GM21825 (cell line): ENCODE measurements around the gene SMAD7.
A peak's percentile ranks its signal among the peaks of the same experiment; 100 is the strongest.

Experiments used
- ATAC-seq: cut with Tn5 transposase; IDR thresholded peaks from one replicate; pipeline ENCODE4 v1.9.1; 2021; ENCODE audit warnings: mild to moderate bottlenecking, moderate library complexity; ENCODE audit not compliant: unreplicated experiment

Gene SMAD7

DNA sequence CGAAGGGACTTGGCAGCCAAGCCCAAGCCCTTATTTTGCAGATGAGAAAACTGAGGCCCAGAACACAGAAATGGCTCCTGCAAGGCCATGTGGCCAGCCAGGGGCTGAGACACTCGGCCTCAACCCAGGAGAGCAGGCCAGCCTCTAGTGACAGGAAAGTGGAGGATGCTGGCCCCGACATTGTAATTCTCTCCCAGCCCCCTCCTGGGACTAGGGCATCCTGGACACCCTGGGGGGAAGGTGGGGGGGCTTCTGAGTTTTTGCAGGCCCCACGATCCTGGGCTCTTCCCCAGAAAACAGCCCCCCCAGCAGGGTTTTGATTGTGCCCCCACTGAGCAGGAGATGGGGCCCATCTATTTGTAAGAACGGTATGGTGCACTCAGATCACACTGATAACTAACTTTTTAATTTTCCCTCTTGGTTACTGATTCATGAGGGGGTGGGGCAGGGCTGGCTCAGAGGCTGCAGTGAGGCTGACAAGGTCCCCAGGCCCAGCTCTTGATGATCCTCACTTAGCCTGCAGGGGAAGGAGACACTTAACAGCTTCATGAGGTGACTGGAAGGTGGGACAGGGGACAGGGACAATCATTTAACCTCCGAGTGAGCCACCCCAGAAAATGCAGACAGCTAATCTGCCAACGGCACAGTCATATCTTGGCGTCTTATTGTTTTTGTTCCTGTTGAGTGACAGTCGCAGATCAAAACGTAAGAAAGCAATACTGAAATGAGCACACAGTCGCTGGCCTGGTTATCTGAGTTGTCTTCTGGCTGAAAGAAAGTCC, 18.9 kb downstream of the SMAD7 start:
- ATAC-seq, result no peak

GRCh38 chr18:48930926-48931325, 19.8 kb downstream of the SMAD7 start:
- no peak for ATAC-seq

- ATAC-seq, result no peak
Observed at GRCh38 chr18:48929941-48930713, 20.6 kb downstream of the SMAD7 start.

DNA sequence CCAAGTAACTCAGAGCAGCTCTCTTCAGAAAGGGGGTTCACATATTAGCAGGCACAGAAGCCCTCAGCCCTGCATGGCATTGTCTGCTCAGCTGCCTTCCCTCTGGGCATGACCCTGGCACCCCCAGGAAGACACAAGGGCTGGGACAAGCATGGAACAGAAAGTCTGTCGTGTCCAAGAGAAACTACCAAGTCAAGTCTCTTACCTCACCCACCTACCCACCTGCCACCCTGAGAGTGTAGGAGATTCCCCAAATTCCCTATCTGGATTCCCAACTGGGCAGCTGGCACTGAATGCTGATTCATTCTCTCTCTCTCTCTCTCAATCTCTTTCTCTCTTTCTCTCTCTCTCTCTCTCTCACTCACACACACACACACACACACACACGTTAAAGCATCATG, 21.6 kb downstream of the SMAD7 start:
- no peak for ATAC-seq

- peak; percentile 54 for ATAC-seq
Observed at GRCh38 chr18:48928787-48929186, 22.0 kb downstream of the SMAD7 start.

- no peak for ATAC-seq
Observed at GRCh38 chr18:48927286-48928080, 23.3 kb downstream of the SMAD7 start.

GRCh38 chr18:48926420-48926857, 24.3 kb downstream of the SMAD7 start:
- no peak for ATAC-seq

GRCh38 chr18:48925491-48925780, 25.3 kb downstream of the SMAD7 start:
- ATAC-seq, result no peak

GRCh38 chr18:48924630-48925490, 25.9 kb downstream of the SMAD7 start:
- no peak for ATAC-seq

DNA sequence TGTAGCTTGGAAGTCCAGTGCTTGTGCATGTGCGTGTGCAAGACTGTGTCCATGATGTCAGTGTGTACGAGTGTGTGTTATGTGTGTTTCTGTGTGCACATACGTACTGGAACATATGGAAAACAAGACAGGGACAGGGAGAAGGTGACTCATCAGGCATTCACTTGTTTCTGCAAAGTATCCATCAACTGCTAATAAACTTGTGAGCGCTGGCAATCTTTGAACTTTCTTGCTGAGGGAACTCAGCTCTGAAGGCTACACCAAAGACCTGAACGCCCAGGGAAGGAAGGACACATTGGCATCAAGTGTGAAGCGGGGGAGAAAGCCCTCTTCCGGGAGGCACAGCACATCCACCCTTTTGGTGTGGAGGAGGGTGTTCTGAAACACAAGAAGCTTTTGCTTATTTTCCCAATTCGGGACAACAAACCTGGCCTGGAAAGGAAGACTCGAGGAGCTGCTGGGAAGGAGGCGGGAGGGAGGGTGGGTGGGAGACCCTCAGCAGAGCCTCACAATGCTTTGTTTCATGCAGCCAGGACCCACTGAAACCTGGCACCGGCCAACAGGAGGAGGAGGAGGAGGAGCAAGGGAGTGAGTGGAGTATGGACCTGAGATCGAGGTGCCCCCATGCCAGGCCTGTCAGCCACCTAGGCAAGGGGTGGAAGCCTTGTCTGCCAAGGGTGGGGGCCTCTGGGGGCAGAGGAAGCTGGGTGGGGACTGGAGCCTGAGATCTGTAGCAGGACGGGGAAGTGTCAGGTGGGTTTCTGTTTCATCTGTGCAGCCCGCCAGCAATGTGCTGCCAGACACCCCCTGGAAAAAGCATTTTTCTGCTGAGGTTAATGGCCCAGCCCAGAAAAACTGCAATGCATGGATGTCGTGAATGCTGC, 26.8 kb downstream of the SMAD7 start:
- ATAC-seq, result peak; percentile 35

DNA sequence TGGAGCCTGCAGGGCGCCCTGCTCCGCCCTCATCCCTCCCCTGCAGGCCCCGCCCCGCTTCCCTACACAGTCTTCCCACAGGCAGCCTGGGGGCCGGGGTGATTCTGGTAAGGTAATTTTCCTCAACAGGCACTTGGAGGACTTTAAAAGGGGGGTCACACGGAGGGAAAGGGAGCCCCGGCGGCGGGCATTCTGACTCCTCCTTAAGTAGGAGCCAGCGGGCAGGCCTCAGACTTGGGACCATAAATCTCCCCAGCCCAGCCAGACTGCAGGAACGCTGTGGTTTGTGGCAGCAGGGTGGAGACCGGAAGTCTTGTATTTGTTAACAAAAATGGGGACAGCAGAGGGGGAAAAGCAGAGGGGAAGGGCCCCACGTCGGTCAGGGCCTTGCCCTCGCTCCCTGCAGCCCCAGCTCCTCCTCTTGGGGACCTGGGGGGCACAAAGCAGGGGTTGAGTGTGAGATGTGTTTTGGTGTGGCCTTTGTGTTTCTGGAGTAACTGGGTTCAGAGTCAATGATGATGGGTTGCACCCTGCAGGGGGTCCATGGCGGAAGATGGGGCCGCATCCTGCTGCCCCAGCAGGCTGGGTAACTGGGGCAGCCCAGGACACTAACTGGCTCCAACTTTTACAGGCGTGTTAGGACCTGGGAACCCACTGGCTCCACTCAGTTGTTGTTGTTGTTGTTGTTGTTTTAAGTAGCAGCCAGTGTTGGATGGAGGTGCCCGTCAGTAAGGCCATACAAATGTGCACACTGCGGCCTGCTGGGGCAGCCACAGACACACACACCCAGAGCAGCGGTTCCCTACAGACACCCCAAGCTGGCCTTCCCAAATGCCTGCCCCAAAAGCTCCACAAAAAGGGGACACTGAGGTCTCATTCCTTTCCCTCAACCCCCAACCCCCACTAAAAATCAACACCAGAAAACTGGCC, 27.7 kb downstream of the SMAD7 start:
- no peak for ATAC-seq

DNA sequence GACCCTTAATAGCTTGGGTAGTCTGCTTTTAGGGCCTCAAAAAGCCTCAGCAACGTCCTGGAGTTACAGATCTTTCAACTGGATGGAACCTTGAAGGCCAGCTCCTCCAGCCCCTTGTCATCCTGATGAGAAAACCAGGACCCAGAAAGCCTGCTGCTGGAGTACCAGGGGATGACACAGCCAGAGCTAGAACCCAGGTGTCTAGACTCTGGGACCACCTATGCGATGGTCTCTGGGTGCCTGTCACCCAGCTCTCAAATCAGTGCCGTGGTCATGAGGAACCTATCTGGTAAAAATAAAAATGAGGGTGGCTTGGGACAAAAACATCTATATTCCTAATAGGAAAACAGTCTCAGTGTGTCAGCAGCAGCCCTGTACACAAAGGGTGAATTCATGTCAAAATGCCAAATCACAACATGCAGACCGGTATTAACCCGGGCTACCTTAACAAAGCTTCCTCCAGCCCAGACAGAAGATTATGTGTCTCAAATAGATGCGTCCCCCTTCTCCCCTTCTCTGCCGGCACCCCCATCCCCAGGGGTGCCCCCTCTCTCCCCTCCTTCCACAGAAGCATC, 28.5 kb downstream of the SMAD7 start:
- no peak for ATAC-seq

DNA sequence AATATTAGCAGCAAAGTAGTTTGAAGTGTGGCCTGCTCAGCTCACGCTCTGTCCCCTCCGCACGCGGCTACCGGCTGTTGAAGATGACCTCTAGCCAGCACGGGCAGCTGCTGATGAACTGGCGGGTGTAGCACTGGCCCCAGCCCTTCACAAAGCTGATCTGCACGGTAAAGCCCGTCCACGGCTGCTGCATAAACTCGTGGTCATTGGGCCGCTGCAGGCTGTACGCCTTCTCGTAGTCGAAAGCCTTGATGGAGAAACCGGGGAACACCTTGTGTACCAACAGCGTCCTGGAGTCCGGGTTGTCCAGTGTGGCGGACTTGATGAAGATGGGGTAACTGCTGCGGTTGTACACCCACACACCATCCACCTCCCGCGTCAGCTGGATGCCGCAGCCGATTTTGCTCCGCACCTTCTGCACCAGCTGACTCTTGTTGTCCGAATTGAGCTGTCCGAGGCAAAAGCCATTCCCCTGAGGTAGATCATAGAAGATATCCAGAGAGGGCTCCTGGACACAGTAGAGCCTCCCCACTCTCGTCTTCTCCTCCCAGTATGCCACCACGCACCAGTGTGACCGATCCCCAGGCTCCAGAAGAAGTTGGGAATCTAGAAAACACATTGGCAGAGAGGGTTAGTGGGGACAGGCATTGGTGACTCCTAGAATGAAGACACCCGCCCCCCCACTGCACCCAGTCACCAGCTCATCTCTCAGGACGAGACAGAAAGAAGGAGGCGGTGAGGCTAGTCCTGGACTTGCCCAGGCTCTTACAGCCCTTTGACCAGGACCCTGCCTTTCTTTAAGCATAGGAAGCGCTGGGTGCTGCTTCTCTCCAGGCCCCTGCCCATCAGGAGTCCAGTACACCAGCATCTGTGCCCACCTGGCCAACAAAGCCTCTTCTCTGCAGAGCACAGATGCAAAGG, 29.2 kb downstream of the SMAD7 start:
- no peak for ATAC-seq

DNA sequence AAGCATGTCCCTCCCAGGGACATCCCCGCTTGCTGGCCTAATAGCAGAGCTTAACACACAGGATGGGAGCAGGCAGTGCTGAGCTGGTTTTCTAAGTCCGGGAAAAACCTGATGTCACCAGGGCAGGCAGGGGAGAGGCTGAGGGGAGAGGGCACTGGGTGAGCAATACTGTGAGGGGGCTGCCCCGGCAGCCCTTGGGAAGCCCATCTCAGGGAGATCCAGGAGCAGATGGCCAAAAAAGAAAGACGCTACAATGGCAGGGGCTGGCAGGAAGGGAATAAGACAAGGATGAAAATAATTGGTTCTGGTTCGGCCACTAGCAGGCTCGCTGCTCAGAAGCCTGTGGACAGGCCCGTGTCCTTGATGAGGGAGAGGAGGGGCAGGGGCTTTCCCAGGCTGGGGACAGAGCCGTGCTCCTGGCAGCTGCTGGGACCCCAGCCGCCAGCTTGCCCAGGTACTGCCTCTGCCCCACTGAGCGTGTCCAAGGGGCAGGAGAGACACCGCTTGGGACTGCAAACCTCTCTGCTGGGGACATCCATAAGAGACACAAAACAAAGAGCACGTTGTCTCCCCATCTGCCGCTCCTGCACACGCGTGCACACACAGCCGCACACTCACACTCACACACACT, 30.2 kb downstream of the SMAD7 start:
- ATAC-seq, result no peak

DNA sequence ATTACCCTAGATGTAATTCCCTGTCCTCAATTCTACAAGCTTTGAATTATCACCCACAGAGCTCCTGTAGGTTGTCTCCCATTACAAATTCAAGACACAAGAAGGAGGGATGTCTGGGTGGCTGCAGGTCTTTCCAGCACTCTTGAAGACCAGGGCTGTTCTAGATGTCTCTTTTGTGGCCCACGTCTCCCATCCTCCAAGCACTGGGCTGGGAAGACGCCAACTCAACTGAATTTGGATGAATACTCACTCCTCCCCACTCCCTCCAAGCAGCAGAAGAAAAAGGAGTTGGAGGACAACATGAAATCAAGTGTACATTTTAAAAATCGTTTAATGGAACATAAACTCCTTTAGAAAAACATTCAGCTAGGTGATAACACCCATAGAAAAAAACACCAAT, 31.2 kb downstream of the SMAD7 start:
- no peak for ATAC-seq

DNA sequence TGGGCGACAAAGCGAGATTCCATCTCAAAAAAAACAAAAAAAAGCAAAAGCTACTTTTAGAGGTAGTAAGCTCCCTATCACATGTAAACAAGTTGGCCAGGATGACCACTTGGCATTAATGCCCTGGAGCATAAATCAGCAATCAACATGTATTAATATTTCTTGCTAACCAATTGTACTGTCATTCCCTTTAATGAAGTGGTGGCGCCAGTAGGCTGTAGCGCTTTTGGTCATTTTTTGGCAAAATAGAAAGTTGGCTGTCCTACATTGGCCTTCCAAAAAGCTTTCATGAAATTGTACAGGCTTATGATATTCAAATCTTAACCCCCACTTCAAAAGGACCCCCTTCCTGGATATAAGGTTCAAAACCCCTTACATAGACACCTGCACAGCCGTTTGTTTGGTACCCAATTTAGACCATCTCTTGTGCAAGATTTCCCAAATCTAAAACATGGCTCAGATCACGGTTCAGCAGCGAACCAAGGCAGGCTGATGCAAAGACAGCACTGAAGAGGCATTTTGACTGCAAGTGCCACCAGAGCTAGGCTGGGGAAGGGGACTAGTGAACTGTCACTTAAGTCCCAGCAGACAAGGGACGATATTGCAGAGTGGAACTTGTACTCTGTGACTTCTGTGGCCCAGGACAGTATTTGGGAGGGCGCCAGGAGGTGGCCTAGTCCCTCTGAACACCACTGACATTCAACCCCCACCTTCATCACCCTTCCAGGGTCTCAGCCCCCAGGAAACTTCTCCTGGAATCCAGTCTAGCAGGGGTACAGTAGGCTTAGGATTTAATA, 31.9 kb downstream of the SMAD7 start:
- ATAC-seq, result no peak
